Tibial artery (tissue), 4 donors: Measurements from ENCODE around the gene FGF11.
A peak's percentile ranks its signal among the peaks of the same experiment; 100 is the strongest.
"Not testable (repeated sequence)": the region's sequence is repeated elsewhere in the genome, so short reads cannot be mapped to it uniquely, and the experiment has no call there.

Source experiments
- DNase-seq, 2 donors: peaks; one replicate each; pipeline ENCODE4 v3.0.0-alpha.2; 2019
- H3K27ac ChIP-seq, 2 donors: fragments of 200-600 bp; sonication (generic) in 1 of 2; 1 replicate in 1 of 2; 2 replicates in 1 of 2; pipeline ENCODE4 v1.5.1; 2018 to 2019; ENCODE audit warnings: mild to moderate bottlenecking in 1 of 2
- H3K27me3 ChIP-seq, 2 donors: fragments of 200-600 bp; sonication (generic) in 1 of 2; one replicate each; pipeline versions ENCODE4 v1.5.1 to v1.6.0; 2016 to 2019
- H3K36me3 ChIP-seq, 3 donors: fragments of 200-600 bp; sonication (generic) in 2 of 3; one replicate each; pipeline ENCODE4 v1.5.1; 2016 to 2019; ENCODE audit warnings: mild to moderate bottlenecking in 2 of 3
- H3K4me1 ChIP-seq, 4 donors: fragments of 200-600 bp; sonication (generic) in 2 of 4; 1 replicate in 3 of 4; 2 replicates in 1 of 4; pipeline ENCODE4 v1.5.1; 2016 to 2019
- H3K4me3 ChIP-seq, 2 donors: fragments of 200-600 bp; sonication (generic) in 1 of 2; 1 replicate in 1 of 2; 2 replicates in 1 of 2; pipeline ENCODE4 v1.5.1; 2018 to 2019; ENCODE audit warnings: mild to moderate bottlenecking in 2 of 2
- H3K9me3 ChIP-seq, 3 donors: fragments of 200-600 bp; sonication (generic) in 1 of 3; one replicate each; pipeline ENCODE4 v1.5.1; 2016 to 2019
- CTCF ChIP-seq, 2 experiments: fragments of 200-600 bp in 1 of 2; fragments of 450-650 bp in 1 of 2; IDR thresholded peaks; one replicate each; pipeline ENCODE4 v1.5.1; 2017 to 2019; ENCODE audit warnings: antibody characterized with exemption in 2 of 2, mild to moderate bottlenecking in 1 of 2, moderate library complexity in 1 of 2
- intact Hi-C: fragments of 100-400 bp; cut with DNase I; formaldehyde crosslinking; loops from one replicate; pipeline ENCODE4 v1.15.0; 2023; ENCODE audit warnings: low total_unique reads

The FGF11 gene

DNA sequence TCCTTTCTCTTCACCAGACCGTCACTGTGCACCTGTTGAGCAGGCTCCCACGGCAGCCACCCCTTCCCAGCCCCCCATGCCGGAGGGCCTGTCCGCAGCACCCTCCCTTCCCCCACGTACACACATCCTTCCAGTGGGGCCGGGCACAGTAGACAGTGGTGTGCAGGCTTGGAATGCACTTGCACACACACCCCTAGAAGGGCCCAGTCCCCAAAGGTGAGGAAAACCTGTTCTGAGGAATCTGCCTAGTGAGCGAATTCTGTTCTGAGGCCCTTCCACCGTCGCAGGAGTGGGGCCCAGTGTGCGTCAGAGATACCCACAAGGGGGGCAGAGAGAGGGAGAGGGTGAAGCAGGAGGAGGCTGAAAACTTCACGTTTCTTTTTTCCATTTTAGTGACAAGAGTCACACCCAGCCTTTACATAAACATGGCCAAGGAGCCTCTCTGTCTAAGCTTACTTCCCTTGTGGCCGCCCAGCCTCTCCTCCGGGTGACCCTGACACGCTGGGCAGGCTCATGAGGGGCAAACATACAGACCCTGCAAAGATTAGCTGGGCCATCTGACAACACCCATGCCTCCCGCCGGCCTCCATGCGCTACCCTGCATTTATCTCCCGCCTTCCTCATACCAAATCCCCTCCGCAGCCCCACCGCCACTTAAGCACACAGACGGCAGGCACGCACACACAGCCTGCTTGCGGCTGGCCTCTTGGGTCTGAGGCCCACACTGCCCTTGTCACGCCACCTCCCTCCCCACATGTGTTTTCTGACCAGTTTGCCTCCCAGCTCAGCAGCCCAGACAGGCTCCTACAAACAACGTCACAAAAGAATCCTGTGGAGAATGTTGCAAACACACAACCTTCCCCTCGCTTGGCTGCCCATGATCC is 38.3 kb downstream of the FGF11 start:
- Histone ChIP-seq H3K4me3 (peak overlapping the region; percentile 95 to 100), H3K27ac (peak overlapping the region; percentile 100), H3K9me3 (no peaks in the 10 kb centered on the region), H3K27me3 (no peaks in the 10 kb centered on the region), H3K4me1 (peaks cover 0 to 68% (median 49%) of the 10 kb centered on the region in 4 donors), H3K36me3 (no peaks in the 10 kb centered on the region)
- DNase-seq, result peak; percentile 64 to 85
- TF ChIP-seq CTCF (IDR thresholded peaks at IDR 0.05), result no peak
- intact Hi-C loops, result loop anchor here (5.0 kb wide), 1 partner anchor 40 kb away; the partner anchor contains the start of genes FGF11 and TMEM102

GRCh38 chr17:7478276-7479212 is 39.2 kb downstream of the FGF11 start:
- no peak for TF ChIP-seq CTCF (IDR thresholded peaks at IDR 0.05)
- peak; percentile 59 to 79 for DNase-seq
- Histone ChIP-seq H3K9me3 (no peaks in the 10 kb centered on the region), H3K36me3 (no peaks in the 10 kb centered on the region), H3K4me1 (peaks cover 0 to 71% (median 49%) of the 10 kb centered on the region in 4 donors), H3K27me3 (no peaks in the 10 kb centered on the region), H3K27ac (peak overlapping the region; percentile 100), H3K4me3 (peak overlapping the region; percentile 95 to 100)
- intact Hi-C loops, result loop anchor here (5.0 kb wide), 1 partner anchor 41 kb away; the partner anchor contains the start of genes FGF11 and TMEM102

DNA sequence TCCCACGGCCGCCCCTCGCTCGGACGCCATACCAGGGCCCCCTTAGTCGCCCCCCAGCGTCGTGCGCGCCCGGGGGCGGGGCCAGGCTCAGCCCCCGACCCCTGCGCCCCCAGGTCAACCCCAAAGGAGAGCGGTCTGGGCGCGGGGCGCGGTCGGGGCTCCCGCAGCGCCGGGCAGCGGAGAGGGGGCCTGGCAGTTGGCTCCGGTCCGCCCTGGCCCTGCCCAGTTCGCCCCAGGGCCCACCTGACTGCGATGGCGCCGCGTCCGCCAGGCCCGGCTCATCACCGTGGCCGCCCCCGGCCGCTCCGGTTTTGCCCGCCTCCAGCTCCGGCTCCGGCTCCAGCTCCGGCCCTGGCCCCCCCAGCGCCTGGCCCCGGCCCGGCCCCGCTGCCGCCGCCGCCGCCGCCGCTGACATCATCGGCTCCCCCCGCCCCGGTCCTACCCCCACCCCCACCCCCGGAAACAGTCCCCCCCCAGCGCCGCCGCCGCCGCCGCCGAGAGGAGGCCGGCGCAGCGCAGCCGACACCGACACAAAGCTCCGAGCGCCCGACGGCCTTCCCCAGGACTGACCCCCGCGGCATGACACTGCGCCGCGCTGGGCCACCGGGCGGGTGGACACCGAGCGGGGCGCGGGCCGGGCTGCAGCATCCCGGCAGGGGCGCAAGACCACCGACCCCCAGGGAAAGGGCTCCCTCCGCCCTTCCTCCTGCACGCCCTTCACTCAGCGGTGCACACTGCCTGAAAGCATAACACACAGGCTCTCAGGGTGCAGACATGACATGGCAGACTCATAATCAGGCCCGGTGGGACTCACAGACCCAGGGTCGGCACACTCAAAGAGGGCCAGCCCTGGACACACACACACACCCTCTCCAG is 40.1 kb downstream of the FGF11 start, which contains the start of gene ZBTB4:
TSS of gene ZBTB4 (minus strand) at position 419 of the 876 bp plus-strand sequence. CDS start 12,830 bp downstream, outside the sequence.
- peaks cover 0 to 62% (median 45%) of the 10 kb centered on the region in 4 donors for H3K4me1 ChIP-seq
- peak within 1 kb of the TSS; percentile 100 for H3K27ac ChIP-seq
- intact Hi-C loops, result loop anchor here (5.0 kb wide), 1 partner anchor 42 kb away; the partner anchor contains the start of genes FGF11 and TMEM102
- peak within 1 kb of the TSS; percentile 95 to 100 for H3K4me3 ChIP-seq
- H3K9me3 ChIP-seq, result no peaks in the 10 kb centered on the region
- H3K36me3 ChIP-seq, result no peaks in the 10 kb centered on the region
- no peaks in the 10 kb centered on the region for H3K27me3 ChIP-seq
- TF ChIP-seq CTCF (IDR thresholded peaks at IDR 0.05), result no peak
- DNase-seq, result peak; percentile 57 to 84

DNA sequence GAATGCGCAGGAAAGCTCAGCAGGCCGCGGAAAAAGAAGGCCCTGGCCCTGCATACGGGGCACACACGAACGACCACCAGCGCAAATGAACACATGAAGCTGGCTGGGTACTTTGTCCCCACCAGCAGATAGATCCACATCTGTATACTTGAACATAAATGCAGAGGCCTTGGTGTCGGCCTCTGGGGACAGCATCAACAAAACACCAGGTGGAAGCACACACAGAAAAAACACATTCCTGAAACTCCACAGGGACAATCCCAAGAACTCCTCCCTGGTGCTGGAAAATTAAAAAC is 40.7 kb downstream of the FGF11 start:
- H3K9me3 ChIP-seq, result no peaks in the 10 kb centered on the region
- peaks cover 0 to 57% (median 42%) of the 10 kb centered on the region in 4 donors for H3K4me1 ChIP-seq
- H3K27ac ChIP-seq, result peak overlapping the region; percentile 100
- H3K4me3 ChIP-seq, result peak overlapping the region; percentile 95 to 100
- no peak for DNase-seq
- H3K27me3 ChIP-seq, result no peaks in the 10 kb centered on the region
- TF ChIP-seq CTCF (IDR thresholded peaks at IDR 0.05), result no peak
- intact Hi-C loops, result no loop called here
- no peaks in the 10 kb centered on the region for H3K36me3 ChIP-seq

DNA sequence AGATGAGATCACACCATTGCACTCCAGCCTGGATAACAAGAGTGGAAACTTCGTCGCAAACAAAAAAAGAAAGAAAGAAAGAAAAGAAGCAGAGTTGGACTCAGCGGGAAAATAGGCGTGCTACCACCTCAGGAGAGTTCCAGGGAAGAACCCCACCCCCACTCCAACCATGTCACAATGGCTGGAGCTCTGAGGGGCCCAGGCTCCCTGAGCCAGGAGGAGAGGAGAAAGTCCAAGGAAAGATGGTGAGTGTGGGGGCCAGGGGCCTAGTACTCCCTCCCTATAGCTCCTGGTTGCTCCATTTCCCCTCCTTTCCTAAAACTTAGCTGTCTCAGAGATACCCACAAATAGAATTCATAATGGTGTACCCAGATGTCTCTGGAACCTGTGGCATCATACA is 42.0 kb downstream of the FGF11 start, which contains the start of gene SLC35G6:
TSS of gene SLC35G6 (plus strand) at position 172 of the 400 bp plus-strand sequence. CDS start at position 243, 71 bp downstream.
- H3K9me3 ChIP-seq, H3K36me3 ChIP-seq, H3K27me3 ChIP-seq, intact Hi-C loops, DNase-seq: not testable (repeated sequence)
- Histone ChIP-seq H3K27ac (peak within 1 kb of the TSS; percentile 100), H3K4me3 (peak within 1 kb of the TSS in 1 of 2 donors; percentile 95), H3K4me1 (peaks cover 0 to 57% (median 45%) of the 10 kb centered on the region in 4 donors)

DNA sequence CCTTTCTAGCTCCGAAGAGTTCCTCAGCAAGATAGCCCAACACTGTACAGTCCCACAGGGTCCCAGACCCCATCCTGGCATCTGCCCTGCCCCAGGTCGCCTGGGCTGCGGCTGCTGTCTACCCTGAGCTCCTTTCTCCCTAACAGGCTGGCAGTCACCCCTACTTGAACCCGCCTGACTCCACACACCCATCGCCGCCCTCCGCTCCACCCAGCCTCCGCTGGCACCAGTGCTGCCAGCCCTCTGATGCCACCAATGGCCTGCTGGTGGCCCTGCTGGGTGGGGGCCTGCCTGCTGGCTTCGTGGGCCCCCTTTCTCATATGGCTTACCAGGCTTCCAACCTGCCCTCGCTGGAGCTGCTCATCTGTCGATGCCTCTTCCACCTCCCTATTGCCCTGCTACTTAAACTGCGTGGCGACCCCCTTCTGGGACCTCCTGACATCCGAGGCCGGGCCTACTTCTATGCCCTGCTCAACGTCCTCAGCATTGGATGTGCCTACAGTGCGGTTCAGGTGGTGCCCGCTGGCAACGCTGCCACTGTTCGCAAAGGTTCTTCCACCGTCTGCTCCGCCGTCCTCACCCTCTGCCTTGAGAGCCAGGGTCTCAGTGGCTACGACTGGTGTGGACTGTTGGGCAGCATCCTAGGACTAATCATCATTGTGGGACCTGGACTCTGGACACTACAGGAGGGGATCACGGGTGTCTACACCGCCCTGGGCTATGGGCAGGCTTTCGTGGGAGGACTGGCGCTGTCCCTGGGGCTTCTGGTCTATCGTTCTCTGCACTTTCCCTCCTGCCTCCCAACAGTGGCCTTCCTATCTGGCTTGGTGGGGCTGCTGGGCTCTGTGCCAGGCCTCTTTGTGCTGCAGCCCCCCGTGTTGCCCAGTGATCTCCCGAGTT is 42.8 kb downstream of the FGF11 start:
- H3K27me3 ChIP-seq, intact Hi-C loops, H3K36me3 ChIP-seq, DNase-seq, H3K9me3 ChIP-seq, H3K4me3 ChIP-seq: not testable (repeated sequence)
- Histone ChIP-seq H3K4me1 (peaks cover 0 to 57% (median 43%) of the 10 kb centered on the region in 4 donors), H3K27ac (peak overlapping the region; percentile 99 to 100)

DNA sequence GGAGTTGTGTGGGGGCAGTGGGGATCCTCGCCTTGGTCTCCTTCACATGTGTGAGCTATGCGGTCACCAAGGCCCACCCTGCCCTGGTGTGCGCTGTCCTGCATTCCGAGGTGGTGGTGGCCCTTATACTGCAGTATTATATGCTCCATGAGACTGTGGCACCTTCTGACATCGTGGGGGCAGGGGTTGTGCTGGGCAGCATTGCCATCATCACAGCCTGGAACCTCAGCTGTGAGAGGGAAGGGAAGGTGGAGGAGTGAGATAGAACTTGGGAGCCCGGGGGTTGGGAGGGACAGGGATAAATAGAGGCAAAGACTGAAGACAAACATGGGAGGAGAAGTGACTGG is 43.4 kb downstream of the FGF11 start:
- H3K27me3 ChIP-seq, H3K9me3 ChIP-seq, H3K36me3 ChIP-seq, intact Hi-C loops, DNase-seq: not testable (repeated sequence)
- Histone ChIP-seq H3K27ac (peak overlapping the region; percentile 99 to 100), H3K4me3 (peak overlapping the region; percentile 63 to 69), H3K4me1 (peaks cover 0 to 57% (median 43%) of the 10 kb centered on the region in 4 donors)
